Neutrophil (primary cell): ENCODE data around the gene ANO10.

Experiments
- H3K27ac ChIP-seq: fragments of 200-600 bp; sonication (generic); 2 replicates; pipeline ENCODE4 v1.5.1; 2016; ENCODE audit warnings: mild to moderate bottlenecking, moderate library complexity
- H3K27me3 ChIP-seq: fragments of 200-600 bp; sonication (generic); 2 replicates; pipeline ENCODE4 v1.6.0; 2016; ENCODE audit warnings: mild to moderate bottlenecking
- H3K36me3 ChIP-seq: fragments of 200-600 bp; sonication (generic); 2 replicates; pipeline ENCODE4 v1.5.1; 2017
- H3K4me1 ChIP-seq, 2 experiments: fragments of 200-600 bp in 1 of 2; sonication (generic) in 1 of 2; 1 replicate in 1 of 2; 2 replicates in 1 of 2; pipeline versions ENCODE4 v1.5.1 to v1.6.1; 2013 to 2016; ENCODE audit warnings: low read depth in 1 of 2, low read length in 1 of 2, mild to moderate bottlenecking in 1 of 2, moderate library complexity in 1 of 2; ENCODE audit not compliant: control insufficient read depth in 1 of 2, insufficient read depth in 1 of 2
- H3K4me3 ChIP-seq, 2 experiments: fragments of 200-600 bp in 1 of 2; sonication (generic) in 1 of 2; 1 replicate in 1 of 2; 2 replicates in 1 of 2; pipeline ENCODE4 v1.5.1; 2013 to 2016; ENCODE audit warnings: low read depth in 1 of 2, low read length in 1 of 2, mild to moderate bottlenecking in 1 of 2, moderate library complexity in 1 of 2
- H3K9me3 ChIP-seq: fragments of 200-600 bp; sonication (generic); 2 replicates; pipeline ENCODE4 v1.5.1; 2016
- TF ChIP-seq, protein P1 (sequence below): fragments of 200-600 bp; sonication (generic); IDR thresholded peaks from 2 replicates; pipeline ENCODE4 v1.5.1; 2016; ENCODE audit warnings: antibody characterized with exemption

ANO10 gene

GRCh38 chr3:43620831-43621655, 768 bp downstream of the ANO10 start:
- Histone ChIP-seq H3K36me3 (no peaks in the 10 kb centered on the region), H3K27me3 (no peaks in the 10 kb centered on the region), H3K4me1 (peaks cover 44 to 45% of the 10 kb centered on the region in 2 experiments), H3K4me3 (peak overlapping the region; percentile 80 to 98), H3K9me3 (no peaks in the 10 kb centered on the region), H3K27ac (peak overlapping the region; percentile 87)
- TF ChIP-seq, protein P1, sequence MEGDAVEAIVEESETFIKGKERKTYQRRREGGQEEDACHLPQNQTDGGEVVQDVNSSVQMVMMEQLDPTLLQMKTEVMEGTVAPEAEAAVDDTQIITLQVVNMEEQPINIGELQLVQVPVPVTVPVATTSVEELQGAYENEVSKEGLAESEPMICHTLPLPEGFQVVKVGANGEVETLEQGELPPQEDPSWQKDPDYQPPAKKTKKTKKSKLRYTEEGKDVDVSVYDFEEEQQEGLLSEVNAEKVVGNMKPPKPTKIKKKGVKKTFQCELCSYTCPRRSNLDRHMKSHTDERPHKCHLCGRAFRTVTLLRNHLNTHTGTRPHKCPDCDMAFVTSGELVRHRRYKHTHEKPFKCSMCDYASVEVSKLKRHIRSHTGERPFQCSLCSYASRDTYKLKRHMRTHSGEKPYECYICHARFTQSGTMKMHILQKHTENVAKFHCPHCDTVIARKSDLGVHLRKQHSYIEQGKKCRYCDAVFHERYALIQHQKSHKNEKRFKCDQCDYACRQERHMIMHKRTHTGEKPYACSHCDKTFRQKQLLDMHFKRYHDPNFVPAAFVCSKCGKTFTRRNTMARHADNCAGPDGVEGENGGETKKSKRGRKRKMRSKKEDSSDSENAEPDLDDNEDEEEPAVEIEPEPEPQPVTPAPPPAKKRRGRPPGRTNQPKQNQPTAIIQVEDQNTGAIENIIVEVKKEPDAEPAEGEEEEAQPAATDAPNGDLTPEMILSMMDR, result no peak

DNA sequence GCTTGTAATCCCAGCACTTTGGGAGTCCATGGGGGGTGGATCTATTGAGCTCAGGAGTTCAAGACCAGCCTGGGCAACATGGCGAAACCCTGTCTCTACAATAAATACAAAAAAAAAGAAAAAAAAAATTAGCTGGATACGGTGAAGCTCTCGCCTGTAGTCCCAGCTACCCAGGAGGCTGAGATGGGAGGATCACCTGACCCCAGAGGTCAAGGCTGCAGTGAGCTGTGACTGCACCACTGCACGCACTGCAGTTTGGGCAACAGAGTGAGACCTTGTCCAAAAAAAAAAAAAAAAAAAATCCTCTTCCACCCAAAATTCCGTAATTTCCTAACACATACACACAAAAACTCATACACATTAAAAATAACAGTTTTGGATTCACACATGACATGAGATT, 2.2 kb downstream of the ANO10 start:
- H3K27ac ChIP-seq, result peak overlapping the region; percentile 40
- H3K36me3 ChIP-seq, result no peaks in the 10 kb centered on the region
- H3K27me3 ChIP-seq, result no peaks in the 10 kb centered on the region
- TF ChIP-seq, protein P1, result no peak
- no peaks in the 10 kb centered on the region for H3K9me3 ChIP-seq
- no peak overlapping the region for H3K4me3 ChIP-seq
- peaks cover 44 to 45% of the 10 kb centered on the region in 2 experiments for H3K4me1 ChIP-seq

DNA sequence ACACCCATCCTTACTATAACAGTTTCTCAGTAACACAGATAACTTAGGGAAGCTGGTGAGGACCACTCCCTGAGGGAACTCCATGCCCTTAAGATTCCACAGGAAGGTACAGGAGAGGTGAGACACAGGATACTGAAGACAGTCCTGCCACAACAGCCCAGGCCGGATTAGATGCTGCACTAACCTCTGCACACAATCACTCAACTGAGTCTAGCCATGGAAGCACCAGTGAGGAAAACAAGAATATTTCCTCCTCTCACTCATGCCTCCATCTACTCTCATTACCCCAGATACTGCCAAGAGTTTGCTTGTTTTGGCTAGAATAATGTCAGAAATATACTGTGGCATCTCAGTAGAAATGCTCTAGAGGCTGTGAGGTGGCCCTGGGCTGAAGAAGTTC, 3.7 kb downstream of the ANO10 start:
- no peak overlapping the region for H3K4me3 ChIP-seq
- H3K9me3 ChIP-seq, result no peaks in the 10 kb centered on the region
- TF ChIP-seq, protein P1, result no peak

DNA sequence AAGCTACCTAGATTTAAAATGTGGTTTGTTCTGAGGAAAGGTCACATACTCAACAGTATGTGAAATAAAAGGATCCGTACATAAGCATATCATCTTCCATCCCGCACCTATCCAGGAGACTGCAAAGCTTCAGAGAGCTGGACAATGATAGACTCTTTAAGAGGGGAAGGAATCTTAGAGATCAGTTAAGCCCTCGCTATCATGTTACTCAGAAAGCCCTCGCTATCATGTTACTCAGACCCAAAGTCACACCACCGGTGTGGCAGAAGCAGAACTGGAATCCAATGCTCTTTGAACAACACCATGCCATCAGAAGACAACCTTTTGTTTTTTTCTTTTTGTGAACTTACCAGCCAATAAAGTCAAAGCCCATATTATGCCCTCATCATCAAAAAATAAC, 5.8 kb downstream of the ANO10 start:
- no peaks in the 10 kb centered on the region for H3K36me3 ChIP-seq
- TF ChIP-seq, protein P1, result no peak
- H3K27me3 ChIP-seq, result no peaks in the 10 kb centered on the region

More for the DNA sequence above, 3.7 kb downstream of the ANO10 start:
- Histone ChIP-seq H3K36me3 (no peaks in the 10 kb centered on the region), H3K4me1 (peaks cover 44 to 45% of the 10 kb centered on the region in 2 experiments), H3K27ac (peak overlapping the region; percentile 60), H3K27me3 (no peaks in the 10 kb centered on the region)

GRCh38 chr3:43615133-43615532, 6.7 kb downstream of the ANO10 start:
- TF ChIP-seq, protein P1, result no peak
- Histone ChIP-seq H3K36me3 (no peaks in the 10 kb centered on the region), H3K4me1 (peaks cover 31 to 41% of the 10 kb centered on the region in 2 experiments), H3K27ac (no peak overlapping the region), H3K9me3 (no peaks in the 10 kb centered on the region), H3K27me3 (no peaks in the 10 kb centered on the region), H3K4me3 (no peak overlapping the region)

More for the DNA sequence above, 5.8 kb downstream of the ANO10 start:
- no peaks in the 10 kb centered on the region for H3K9me3 ChIP-seq
- no peak overlapping the region for H3K27ac ChIP-seq
- H3K4me1 ChIP-seq, result peaks cover 40 to 47% of the 10 kb centered on the region in 2 experiments
- H3K4me3 ChIP-seq, result no peak overlapping the region
